Bone marrow (tissue), 2 donors: ENCODE results near the gene CTSL.

Source experiments
- DNase-seq, 2 donors: peaks; one replicate each; lab custom pipeline; 2025; lab: John Stamatoyannopoulos, UW

The CTSL gene

DNA sequence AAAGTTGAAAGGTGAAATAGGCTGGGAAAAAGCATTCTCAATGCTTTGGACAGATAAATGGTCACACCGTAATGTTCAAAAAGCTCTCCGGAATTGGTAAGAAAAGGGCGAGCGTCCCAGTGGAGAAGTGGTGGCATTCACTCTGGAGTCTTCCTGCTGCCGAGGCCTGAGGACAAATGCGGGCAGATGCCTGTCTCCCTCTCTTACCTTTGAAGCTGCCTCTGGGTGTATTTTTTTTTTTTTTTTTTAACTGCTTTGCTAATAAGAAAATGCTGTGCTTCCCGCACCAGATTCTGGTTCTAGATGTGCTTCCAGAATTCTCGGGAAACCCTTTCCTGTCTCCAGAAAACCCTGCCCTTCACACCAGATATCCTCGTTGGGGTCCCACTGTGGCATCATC lies 24.4 kb upstream of the CTSL start:
- DNase-seq = no peak

DNA sequence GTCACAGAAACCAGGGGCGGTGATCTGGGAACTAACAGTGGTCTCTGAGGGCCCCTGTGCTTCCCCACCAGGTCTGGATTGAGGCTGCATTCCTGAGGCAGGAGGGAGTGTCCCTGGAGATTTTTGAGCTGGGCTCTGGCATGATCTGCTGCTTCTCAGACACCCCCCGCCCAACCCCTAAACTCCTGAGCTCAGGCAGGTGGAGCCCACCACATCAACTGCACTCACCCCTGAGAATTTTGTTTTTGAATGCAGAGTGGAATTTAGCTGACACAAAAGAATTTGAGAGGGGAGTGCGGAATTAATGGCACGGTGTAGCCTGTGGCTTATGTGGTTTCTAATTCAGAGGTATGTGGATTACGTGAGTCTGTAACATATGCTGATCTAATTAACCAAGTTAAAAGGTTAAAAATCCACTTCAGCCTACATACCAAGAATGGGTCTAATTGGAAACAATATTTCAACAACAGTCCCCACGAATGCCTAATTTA lies 23.9 kb upstream of the CTSL start:
- DNase-seq = no peak

DNA sequence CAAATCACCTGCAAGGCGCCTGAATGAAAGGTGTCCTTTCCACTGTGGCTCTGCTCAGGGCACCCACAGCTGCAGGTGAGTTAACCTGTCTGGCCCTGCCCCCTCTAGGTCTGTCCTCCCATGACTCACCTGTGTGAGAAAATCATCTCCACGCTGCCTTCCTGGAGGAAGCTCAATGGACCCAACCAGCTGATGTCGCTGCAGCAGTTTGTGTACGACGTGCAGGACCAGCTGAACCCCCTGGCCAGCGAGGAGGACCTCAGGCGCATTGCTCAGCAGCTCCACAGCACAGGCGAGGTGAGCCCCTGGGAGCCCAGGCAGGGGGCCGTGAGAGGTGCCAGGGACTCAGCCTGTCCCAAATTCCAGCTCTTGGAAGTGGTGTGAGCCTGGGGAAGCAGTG lies 23.0 kb upstream of the CTSL start:
- no peak for DNase-seq

DNA sequence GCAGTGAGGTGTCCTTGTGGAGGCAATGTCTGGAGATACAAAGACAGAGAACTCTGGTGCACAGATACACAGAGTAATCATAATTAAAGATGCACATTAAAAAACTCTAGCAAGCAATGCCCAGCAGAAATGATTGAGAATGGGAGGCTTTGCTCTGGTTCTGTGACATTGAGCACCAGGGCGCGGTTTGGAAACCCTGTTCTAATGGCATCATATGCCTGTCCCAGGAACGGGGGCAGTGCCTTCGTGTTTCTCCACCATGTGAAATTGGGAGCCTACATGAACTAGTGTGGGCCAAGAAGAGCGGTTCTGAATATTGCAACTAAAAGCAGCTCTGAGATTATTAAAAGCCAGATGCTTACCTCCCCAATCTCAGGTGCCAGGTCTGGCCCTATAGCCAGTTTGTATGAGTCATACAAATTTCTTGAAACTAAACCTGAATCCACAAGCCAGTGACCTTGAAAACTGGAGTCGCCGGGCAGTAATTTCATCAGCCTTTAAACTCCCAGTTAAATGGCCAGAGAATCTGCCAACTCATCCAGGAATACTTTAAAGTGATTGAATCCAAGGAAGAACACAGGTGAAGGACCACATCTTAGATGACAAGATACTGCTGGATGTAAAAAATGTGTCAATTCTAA lies 22.2 kb upstream of the CTSL start:
- DNase-seq = no peak

DNA sequence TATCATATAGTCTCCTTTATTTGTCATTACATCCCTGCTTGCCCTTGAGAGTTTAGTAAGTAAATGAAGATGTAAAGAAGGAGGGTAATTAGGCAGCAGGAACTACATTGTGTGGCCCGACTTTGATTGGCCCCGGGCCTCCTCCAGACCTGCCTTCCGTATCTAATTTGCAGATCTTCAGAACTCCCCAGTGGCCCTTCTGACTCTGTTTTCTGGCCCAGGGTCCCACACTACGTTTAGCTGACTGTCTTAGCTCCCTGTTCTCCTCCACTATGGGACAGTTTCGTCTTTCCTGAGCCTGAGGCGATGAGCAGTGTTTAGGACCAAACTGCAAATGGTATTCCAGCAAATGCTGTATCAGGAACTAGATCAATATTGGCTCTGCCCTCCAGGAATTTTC lies 21.6 kb upstream of the CTSL start:
- DNase-seq = no peak

DNA sequence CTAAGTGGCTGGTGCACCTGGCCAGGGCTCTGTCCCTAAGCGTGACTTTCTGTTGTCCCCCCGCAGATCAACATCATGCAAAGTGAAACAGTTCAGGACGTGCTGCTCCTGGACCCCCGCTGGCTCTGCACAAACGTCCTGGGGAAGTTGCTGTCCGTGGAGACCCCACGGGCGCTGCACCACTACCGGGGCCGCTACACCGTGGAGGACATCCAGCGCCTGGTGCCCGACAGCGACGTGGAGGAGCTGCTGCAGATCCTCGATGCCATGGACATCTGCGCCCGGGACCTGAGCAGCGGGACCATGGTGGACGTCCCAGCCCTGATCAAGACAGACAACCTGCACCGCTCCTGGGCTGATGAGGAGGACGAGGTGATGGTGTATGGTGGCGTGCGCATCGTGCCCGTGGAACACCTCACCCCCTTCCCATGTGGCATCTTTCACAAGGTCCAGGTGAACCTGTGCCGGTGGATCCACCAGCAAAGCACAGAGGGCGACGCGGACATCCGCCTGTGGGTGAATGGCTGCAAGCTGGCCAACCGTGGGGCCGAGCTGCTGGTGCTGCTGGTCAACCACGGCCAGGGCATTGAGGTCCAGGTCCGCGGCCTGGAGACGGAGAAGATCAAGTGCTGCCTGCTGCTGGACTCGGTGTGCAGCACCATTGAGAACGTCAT lies 19.7 kb upstream of the CTSL start:
- DNase-seq = no peak

DNA sequence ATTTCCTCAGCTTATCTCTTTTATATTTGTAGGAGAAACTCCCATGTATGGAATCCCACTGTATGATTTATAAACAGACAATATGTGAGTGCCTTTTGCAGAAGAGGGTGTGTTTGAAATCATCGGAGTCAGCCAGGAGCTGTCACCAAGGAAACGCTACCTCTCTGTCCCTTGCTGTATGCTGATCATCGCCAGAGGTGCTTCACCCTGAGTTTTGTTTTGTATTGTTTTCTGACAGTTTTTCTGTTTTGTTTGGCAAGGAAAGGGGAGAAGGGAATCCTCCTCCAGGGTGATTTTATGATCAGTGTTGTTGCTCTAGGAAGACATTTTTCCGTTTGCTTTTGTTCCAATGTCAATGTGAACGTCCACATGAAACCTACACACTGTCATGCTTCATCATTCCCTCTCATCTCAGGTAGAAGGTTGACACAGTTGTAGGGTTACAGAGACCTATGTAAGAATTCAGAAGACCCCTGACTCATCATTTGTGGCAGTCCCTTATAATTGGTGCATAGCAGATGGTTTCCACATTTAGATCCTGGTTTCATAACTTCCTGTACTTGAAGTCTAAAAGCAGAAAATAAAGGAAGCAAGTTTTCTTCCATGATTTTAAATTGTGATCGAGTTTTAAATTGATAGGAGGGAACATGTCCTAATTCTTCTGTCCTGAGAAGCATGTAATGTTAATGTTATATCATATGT lies 18.0 kb upstream of the CTSL start:
- DNase-seq = no peak

DNA sequence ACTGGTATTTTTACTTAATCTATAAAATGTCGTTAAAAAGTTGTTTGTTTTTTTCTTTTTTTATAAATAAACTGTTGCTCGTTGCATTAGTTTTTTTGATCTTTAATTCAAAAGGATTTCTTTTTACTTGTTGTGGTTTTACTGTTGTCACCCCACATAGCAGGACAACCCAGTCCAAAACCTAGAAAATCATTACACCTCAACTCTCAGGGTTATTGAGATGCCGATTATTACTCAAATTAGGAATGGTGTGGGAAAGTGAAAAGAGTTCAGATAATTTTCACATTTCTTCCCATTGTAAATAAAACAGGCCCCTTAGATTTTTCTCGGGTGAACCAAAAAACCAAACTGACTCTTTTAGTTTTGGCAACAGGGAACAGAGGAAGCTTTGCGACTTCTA lies 17.4 kb upstream of the CTSL start:
- DNase-seq = no peak

DNA sequence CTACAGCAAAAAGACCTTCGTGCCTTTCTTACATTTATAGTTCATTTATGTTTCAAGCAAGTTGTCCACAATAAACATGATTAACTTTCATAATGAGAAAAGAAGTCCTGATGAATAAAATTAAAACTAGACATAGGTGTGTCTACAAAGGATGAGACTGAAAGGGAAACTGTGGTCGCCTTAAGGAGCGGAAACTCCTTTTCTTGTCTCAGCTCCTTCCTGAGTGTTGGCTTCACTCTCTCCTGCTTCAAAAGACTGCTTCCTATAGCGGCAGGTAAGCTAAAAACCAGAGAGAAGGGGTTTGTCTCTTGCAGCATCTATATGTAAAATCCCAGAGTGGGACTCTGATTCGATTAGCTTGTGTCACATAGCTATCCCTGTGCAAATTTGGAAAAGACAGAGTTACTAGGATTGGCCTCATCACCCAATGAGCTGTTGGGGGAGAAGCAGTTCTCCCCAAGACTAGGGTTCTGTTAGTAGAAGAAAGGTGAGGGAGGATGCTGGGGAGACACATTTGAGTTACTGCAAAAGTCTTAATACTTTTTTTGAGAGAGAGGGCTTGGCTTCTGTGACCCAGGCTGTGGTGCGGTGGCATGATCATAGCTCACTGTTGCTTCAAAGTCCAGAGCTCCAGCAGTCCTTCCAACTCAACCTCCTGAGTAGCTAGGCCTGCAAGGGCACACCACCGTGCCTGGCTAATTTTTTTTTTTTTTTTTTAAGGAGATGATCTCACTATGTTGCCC lies 16.8 kb upstream of the CTSL start:
- DNase-seq = no peak

DNA sequence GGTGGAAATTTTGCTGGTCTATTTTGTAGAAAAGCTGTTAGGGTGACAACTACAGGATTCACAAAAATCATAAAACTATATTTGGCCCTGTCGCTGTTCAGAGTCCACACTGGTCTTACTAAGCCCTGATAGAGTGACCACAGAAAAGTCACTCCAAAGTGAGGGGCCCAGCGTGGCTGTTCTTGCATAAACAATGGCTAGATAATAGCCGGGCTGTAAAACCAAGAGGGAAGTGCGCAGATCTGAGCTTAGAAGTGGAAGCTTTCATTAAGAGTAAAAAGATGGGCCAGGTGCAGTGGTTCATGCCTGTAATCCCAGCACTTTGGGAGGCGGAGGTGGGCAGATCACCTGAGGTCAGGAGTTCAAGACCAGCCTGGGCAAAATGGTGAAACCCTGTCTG lies 15.5 kb upstream of the CTSL start:
- no peak for DNase-seq

DNA sequence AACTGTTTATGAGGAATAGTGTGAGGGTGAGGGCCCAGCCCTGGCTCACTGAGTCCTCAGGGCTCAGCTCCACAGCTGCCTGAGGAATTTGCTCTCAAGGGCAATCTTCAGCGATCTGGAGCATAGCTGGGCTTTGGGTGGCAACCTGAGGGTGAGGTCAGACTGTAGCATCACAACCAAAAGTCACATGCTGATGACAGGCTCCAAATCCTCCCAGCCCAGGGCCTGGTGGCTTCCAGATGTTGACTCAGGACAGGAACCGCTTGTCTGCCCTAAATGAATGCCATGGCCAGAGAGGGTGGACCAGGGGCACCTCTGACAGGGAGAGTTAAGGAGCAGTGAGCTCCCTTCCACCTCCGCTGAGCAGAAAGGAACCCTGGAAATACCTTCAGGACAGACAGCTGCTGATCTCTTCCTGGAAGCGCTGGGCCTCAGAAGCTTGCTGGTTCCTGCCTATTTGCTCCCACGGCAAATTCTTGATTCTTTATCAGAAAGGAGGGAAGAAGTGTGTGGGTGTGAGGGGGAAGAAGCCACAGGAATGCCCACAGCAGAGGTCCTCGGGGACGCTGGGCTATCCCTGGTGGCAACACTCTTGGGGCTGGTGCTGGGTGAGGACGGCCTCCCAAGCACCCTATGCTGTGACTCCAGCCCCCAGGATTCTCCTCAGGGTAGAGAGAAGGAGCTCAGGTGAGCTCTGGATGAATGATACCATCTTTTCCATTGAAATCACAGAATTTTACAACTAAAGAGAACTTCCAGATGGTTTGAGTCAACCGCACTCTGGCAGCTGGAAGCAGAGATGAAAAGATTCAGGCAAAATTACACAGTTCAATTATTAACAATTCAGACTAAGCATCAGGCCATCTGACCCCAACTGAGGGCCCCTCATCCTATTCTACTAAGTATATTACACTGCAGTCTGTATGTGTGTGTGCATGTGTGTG lies 13.8 kb upstream of the CTSL start:
- DNase-seq = peak in 1 of 2 donors; percentile 23

DNA sequence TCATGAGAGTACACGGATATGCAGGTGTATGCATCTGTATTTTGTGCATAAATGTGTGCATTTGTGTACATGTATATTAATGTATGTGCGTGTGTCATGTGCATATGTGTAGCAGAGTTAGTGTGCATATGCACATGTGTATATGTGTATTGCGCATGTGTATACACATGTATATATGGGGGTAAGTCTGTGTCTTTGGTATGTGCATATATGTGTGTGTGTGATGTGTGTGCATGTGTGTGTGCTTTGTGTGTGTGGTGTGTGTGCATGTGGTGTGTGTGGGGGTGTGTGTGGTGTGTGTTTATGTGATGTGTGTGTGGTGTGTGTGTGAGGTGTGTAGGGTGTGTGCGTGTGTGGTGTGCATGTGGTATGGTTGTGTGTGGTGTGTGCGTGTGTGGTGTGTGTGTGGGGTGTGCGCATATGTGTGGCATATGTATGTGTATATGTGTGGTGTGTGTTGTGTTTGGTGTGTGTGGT lies 13.1 kb upstream of the CTSL start:
- DNase-seq = no peak

DNA sequence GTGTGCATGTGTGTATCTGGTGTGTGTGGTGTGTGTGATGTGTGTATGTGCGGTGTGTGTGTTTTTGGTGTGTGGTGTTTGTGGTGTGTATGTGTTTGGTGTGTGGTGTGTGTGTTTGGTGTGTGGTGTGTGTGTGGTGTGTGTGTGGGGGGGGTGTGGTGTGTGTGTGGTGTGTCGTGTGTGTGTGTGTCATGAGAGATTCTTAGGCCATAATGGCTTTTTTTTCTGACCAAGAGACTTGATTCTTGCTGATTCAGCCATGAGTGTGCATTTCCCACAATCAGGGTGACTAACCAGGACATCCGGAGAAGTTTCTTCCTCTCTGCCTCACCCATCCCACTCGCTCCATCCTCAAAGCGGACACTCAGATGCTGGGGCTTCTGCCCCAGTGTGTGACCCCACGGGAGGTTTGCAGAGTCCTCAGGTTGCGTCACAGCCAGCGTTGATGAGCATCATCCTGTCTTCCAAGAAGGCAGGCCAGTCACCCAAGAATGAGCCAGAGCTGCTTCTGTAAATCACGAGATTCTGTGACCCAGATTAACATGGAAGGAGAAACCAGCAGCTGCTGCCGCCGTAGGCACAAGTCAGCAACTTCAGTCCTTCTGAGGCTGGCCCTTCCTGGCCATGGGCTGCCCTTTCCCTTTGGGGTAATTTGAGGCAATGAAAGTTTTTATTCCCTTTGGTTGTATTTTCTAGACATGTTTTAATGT lies 12.5 kb upstream of the CTSL start:
- DNase-seq = peak; percentile 73 to 74

DNA sequence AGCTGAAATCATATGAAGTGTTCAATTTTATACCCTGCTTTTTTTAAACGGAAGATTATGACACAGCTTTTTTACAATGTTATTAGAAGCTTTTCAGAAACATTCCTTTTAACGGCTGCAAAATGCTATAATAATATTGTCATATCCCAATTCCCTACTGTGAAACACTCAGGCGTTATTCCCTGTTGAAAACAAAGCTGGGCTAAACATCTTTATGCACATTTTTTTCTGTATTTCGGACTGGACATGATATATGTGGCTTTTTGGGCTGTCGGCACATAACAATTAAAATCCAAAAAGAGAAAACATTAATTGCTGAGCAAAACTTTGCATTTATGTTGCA lies 12.0 kb upstream of the CTSL start:
- DNase-seq = no peak

DNA sequence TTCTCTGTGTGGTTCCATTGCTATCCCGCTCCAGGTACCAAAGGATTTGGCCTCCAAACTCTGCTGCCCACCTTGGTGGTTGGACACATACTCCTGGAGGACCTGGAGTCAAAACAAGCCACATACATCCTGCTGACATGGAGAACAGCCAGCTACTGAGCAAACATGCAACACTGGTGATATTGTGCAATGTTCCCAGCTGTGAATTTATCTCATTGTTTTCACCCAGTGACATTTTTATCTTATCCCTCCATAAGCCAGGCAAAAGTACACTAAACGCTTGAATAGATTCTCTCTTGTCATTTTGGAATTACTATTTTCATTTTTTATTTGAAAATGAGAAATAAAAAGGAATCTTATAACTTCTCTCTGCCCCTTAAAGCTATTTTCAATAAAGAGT lies 11.1 kb upstream of the CTSL start:
- no peak for DNase-seq

DNA sequence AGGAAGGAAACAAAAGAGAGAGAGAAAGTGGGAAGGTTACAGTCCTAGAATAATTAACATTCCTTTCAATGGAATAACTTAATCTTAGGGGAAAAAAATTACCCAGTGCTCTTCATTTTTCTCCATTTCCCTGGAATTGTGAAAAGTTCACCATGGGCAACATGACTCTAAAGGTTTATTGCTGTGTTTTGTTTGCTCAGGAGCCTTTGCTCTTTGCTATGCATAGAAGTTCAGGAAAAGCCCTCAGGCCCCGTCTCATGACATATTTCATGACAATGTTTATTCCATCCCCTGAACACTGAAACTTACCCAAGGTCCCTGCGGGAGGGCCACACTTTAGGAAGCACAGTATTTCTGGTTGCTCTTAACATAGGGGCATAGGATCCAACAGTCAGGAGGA lies 9.8 kb upstream of the CTSL start:
- no peak for DNase-seq

DNA sequence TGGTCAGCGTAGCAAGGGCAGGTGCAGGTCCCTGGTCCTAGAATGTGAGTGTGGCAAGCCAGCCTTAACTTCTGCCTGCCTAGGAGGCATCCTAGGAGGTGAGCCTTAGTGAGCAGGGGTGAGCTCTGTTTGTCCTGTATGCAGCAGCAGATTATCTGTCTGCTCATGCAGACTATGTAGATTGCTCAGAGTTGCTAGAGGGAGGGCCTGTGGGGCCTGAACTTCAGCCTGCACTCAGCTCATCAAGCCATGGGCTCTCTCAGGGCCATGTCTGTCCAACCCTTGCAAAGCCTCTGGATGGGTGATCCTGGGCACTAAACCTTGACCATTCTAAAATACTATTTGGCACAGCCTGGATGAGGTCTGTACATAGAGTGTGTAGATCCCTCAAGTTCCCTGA lies 8.5 kb upstream of the CTSL start:
- DNase-seq = no peak

DNA sequence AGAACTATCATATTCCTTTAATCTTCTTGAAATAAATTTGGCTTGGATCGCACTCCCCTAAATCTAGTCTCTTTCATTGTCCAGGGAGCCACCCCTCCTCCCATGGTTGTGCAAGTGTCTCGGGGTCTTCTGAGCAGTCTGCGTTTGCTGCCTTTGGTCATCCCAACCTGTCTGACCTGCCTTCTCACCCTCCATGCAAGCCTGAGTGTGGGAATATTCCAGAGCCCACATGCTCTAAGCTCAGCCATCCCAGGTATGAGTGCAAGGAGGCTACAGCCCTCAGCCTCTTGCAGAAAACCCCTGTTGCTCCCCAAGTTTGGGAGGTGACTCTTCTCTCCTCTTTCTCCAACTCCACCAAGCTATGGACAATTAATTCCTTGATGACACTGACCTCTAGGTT lies 7.7 kb upstream of the CTSL start:
- no peak for DNase-seq

DNA sequence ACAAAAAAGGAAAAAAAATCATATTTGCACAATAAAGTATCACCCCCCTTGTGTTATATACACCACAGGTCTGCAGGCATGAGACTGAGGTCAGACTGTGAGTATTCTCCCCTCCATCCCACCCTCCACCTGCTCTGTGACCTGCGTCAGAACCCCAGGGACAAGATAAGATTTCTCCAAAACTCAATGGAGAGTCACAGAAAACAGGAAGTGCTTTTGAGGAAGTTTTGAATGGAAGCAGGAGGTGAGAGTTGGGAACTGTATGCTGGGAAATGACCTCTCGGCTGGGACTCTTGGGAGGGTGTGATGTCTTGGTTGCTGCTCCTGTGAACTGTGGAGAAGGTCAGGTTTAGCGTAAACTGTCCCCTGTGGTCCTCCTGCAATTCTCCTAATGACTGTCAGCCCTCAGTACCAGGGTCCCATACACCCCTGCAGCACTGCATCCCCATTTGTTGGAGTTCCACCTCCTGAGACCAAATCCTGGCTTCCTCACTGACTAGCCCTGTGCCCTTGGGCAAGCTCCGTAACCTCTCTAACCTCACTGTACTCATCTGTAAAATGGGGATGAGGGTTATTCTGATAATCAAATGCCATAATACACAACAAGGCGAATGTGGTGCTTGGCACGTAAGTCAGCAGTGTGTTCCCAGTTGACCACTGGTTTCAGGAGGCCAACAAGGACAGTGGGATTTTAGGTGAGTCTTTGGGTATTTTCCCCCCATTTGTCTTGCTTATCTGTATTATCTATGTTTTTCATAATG lies 6.9 kb upstream of the CTSL start:
- DNase-seq = no peak

DNA sequence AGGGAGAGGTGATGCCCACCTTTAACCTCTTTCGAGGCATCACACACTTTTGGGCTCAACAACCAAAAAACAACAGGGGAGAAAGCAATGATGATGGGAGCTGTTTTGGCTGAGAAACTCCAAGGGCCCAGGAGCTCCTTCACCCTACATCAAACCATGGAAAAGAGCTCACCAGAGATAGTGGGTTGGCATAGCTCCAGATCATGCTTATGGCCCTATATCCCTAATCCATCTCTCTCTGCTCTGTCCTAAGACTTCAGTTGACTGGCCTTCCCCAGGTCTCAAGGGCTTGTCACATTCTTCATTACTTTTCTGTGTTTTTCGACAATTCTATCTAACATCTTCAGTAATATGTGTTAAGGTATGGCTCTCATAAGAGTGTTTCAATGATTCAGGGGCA lies 5.7 kb upstream of the CTSL start:
- no peak for DNase-seq
